Mesenchymal stem cell (in vitro differentiated cells and primary cell): ENCODE results near the gene ZNF613.
A peak's percentile ranks its signal among the peaks of the same experiment; 100 is the strongest.

ENCODE experiments used
- DNase-seq: peaks from one replicate; pipeline ENCODE4 v3.0.0-alpha.2; 2013
- H2AFZ ChIP-seq: one replicate; pipeline ENCODE4 v1.6.1; 2013; ENCODE audit warnings: low read depth, mild to moderate bottlenecking, control low read depth, inconsistent platforms, low read length, moderate library complexity
- H2AK5ac ChIP-seq: 2 replicates; pipeline ENCODE4 v1.6.1; 2013; ENCODE audit warnings: low read length, moderate library complexity, mild to moderate bottlenecking, inconsistent platforms; ENCODE audit not compliant: severe bottlenecking
- H2BK120ac ChIP-seq: one replicate; pipeline ENCODE4 v1.6.1; 2013; ENCODE audit warnings: low read depth, mild to moderate bottlenecking, inconsistent platforms, low read length, moderate library complexity
- H2BK12ac ChIP-seq, 2 experiments: one replicate each; pipeline ENCODE4 v1.6.1; 2013; ENCODE audit warnings: inconsistent platforms in 2 of 2, low read length in 2 of 2, mild to moderate bottlenecking in 2 of 2, moderate library complexity in 2 of 2, control low read depth in 1 of 2
- H2BK15ac ChIP-seq: one replicate; pipeline ENCODE4 v1.6.1; 2013; ENCODE audit warnings: mild to moderate bottlenecking, low read depth, inconsistent platforms; ENCODE audit not compliant: poor library complexity, severe bottlenecking
- H2BK5ac ChIP-seq: 2 replicates; pipeline ENCODE4 v1.6.1; 2013; ENCODE audit warnings: low read depth, mild to moderate bottlenecking, low read length, control low read depth, inconsistent platforms; ENCODE audit not compliant: poor library complexity, severe bottlenecking
- H3K14ac ChIP-seq, 2 experiments: one replicate each; pipeline ENCODE4 v1.6.1; 2013; ENCODE audit warnings: inconsistent platforms in 2 of 2, low read length in 2 of 2, control low read depth in 1 of 2, mild to moderate bottlenecking in 1 of 2, moderate library complexity in 1 of 2
- H3K18ac ChIP-seq, 2 experiments: one replicate each; pipeline ENCODE4 v1.6.1; 2013; ENCODE audit warnings: inconsistent platforms in 2 of 2, low read length in 2 of 2, control low read depth in 1 of 2, low read depth in 1 of 2, mild to moderate bottlenecking in 1 of 2
- H3K23ac ChIP-seq, 2 experiments: one replicate each; pipeline ENCODE4 v1.6.1; 2013; ENCODE audit warnings: inconsistent platforms in 2 of 2, low read length in 2 of 2, mild to moderate bottlenecking in 2 of 2, moderate library complexity in 2 of 2, control low read depth in 1 of 2
- H3K27ac ChIP-seq: 2 replicates; pipeline ENCODE4 v1.5.1; 2013; ENCODE audit warnings: mild to moderate bottlenecking, moderate library complexity, low read length, control low read depth, inconsistent platforms; ENCODE audit not compliant: poor library complexity, severe bottlenecking
- H3K27me3 ChIP-seq, 2 experiments: 2 replicates each; pipeline versions ENCODE4 v1.6.1 to v1.7.0; 2013; ENCODE audit warnings: low read length in 2 of 2, mild to moderate bottlenecking in 2 of 2, moderate library complexity in 2 of 2, control low read depth in 1 of 2, inconsistent platforms in 1 of 2; ENCODE audit not compliant: control insufficient read depth in 1 of 2, insufficient read depth in 1 of 2
- H3K36me3 ChIP-seq, 2 experiments: 2 replicates each; pipeline versions ENCODE4 v1.6.1 to v1.7.0; 2013; ENCODE audit warnings: low read length in 2 of 2, control low read depth in 1 of 2, inconsistent platforms in 1 of 2, low read depth in 1 of 2, mild to moderate bottlenecking in 1 of 2; ENCODE audit not compliant: insufficient read depth in 2 of 2, control insufficient read depth in 1 of 2
- H3K4ac ChIP-seq, 2 experiments: one replicate each; pipeline ENCODE4 v1.6.1; 2013; ENCODE audit warnings: inconsistent platforms in 2 of 2, low read length in 2 of 2, mild to moderate bottlenecking in 2 of 2, moderate library complexity in 2 of 2, control low read depth in 1 of 2, low read depth in 1 of 2
- H3K4me1 ChIP-seq: 2 replicates; pipeline ENCODE4 v1.6.1; 2013; ENCODE audit warnings: low read depth, low read length, control low read depth; ENCODE audit not compliant: control insufficient read depth, insufficient read depth
- H3K4me2 ChIP-seq: 2 replicates; pipeline ENCODE4 v1.6.1; 2013; ENCODE audit warnings: low read length, mild to moderate bottlenecking, inconsistent platforms; ENCODE audit not compliant: poor library complexity, severe bottlenecking
- H3K4me3 ChIP-seq, 2 experiments: 2 replicates each; pipeline versions ENCODE4 v1.5.1 to v1.7.0; 2013; ENCODE audit warnings: low read length in 2 of 2, mild to moderate bottlenecking in 2 of 2, control low read depth in 1 of 2, low read depth in 1 of 2; ENCODE audit not compliant: insufficient read depth in 1 of 2
- H3K79me1 ChIP-seq: replicated peaks from 2 replicates; pipeline ENCODE4 v1.6.1; 2013; ENCODE audit warnings: mild to moderate bottlenecking, control low read depth, low read length, inconsistent platforms; ENCODE audit not compliant: poor library complexity, severe bottlenecking
- H3K9ac ChIP-seq: 2 replicates; pipeline ENCODE4 v1.7.0; 2013; ENCODE audit warnings: mild to moderate bottlenecking, low read length, moderate library complexity
- H3K9me3 ChIP-seq: 2 replicates; pipeline ENCODE4 v1.7.0; 2013; ENCODE audit warnings: mild to moderate bottlenecking, low read length; ENCODE audit not compliant: control insufficient read depth
- H4K8ac ChIP-seq: one replicate; pipeline ENCODE4 v1.6.1; 2013; ENCODE audit warnings: inconsistent platforms, mild to moderate bottlenecking, low read length, moderate library complexity
- H4K91ac ChIP-seq: one replicate; pipeline ENCODE4 v1.6.1; 2013; ENCODE audit warnings: mild to moderate bottlenecking, low read length, inconsistent platforms
- WGBS: methylation state at CpG from one replicate; pipeline ENCODE4 v1.1.7; 2013; ENCODE audit warnings: mixed read lengths; 5-methylcytosine and 5-hydroxymethylcytosine counted together

The ZNF613 gene

GRCh38 chr19:51931921-51932320 lies 4.6 kb downstream of the ZNF613 start:
- no peak for DNase-seq

GRCh38 chr19:51938936-51939335 lies 11.7 kb downstream of the ZNF613 start:
- H3K9ac ChIP-seq: no peak overlapping the region
- H3K14ac ChIP-seq: no peak overlapping the region
- H3K4ac ChIP-seq: no peak overlapping the region
- no peak overlapping the region for H4K8ac ChIP-seq
- no peak overlapping the region for H2BK12ac ChIP-seq
- no peak overlapping the region for H2BK5ac ChIP-seq
- no peaks in the 10 kb centered on the region for H3K4me1 ChIP-seq
- H3K27ac ChIP-seq: no peak overlapping the region
- H3K4me2 ChIP-seq: no peak overlapping the region
- peaks cover 19% of the 10 kb centered on the region for H3K79me1 ChIP-seq
- no peak overlapping the region for H2AFZ ChIP-seq
- no peak overlapping the region for H2BK15ac ChIP-seq
- no peak for DNase-seq
- no peak overlapping the region for H2AK5ac ChIP-seq
- peaks cover 55 to 93% of the 10 kb centered on the region in 2 experiments for H3K36me3 ChIP-seq
- no peak overlapping the region for H3K23ac ChIP-seq
- H3K4me3 ChIP-seq: no peak overlapping the region
- H3K9me3 ChIP-seq: peaks cover 90% of the 10 kb centered on the region
- H3K27me3 ChIP-seq: no peaks in the 10 kb centered on the region
- no peak overlapping the region for H4K91ac ChIP-seq
- H3K18ac ChIP-seq: no peak overlapping the region
- H2BK120ac ChIP-seq: no peak overlapping the region
- 100% methylated on average over 1 of the region's 2 CpGs for WGBS

More at GRCh38 chr19:51931921-51932320, 4.6 kb downstream of the ZNF613 start:
- Histone ChIP-seq H2AK5ac (no peak overlapping the region), H4K91ac (no peak overlapping the region), H3K18ac (no peak overlapping the region), H3K4ac (no peak overlapping the region), H3K79me1 (peaks cover 35% of the 10 kb centered on the region), H3K4me2 (no peak overlapping the region), H2BK12ac (no peak overlapping the region), H4K8ac (no peak overlapping the region), H2AFZ (no peak overlapping the region), H3K27me3 (no peaks in the 10 kb centered on the region), H3K9me3 (peaks cover 59% of the 10 kb centered on the region), H3K4me1 (peaks cover 4% of the 10 kb centered on the region), H3K4me3 (no peak overlapping the region), H3K36me3 (peaks cover 44 to 69% of the 10 kb centered on the region in 2 experiments), H2BK15ac (no peak overlapping the region), H2BK5ac (no peak overlapping the region), H3K27ac (no peak overlapping the region), H3K9ac (no peak overlapping the region), H3K14ac (no peak overlapping the region), H3K23ac (no peak overlapping the region), H2BK120ac (no peak overlapping the region)
- WGBS: 89% methylated on average over 8 of the region's 8 CpGs

- H4K8ac ChIP-seq: no peak overlapping the region
- WGBS: 100% methylated on average over 5 of the region's 7 CpGs
Observed at GRCh38 chr19:51944798-51945552, 17.7 kb downstream of the ZNF613 start.

GRCh38 chr19:51946602-51947001 lies 19.3 kb downstream of the ZNF613 start:
- Histone ChIP-seq H3K23ac (no peak overlapping the region), H3K27me3 (no peaks in the 10 kb centered on the region), H2BK120ac (no peak overlapping the region), H3K14ac (no peak overlapping the region), H3K18ac (no peak overlapping the region), H2BK12ac (no peak overlapping the region), H3K79me1 (no peaks in the 10 kb centered on the region), H4K8ac (no peak overlapping the region), H3K27ac (no peak overlapping the region), H4K91ac (no peak overlapping the region), H3K9me3 (peaks cover 98% of the 10 kb centered on the region), H3K4me1 (no peaks in the 10 kb centered on the region), H2BK5ac (no peak overlapping the region), H2AK5ac (no peak overlapping the region), H3K9ac (no peak overlapping the region), H3K4ac (no peak overlapping the region), H3K4me2 (no peak overlapping the region), H2AFZ (no peak overlapping the region), H3K36me3 (peaks cover 25 to 40% of the 10 kb centered on the region in 2 experiments), H2BK15ac (no peak overlapping the region), H3K4me3 (peak overlapping the region in 1 of 2 experiments; percentile 23)
- WGBS: no CpG with 5 or more reads among the region's 1 CpG
- DNase-seq: no peak

More at GRCh38 chr19:51944798-51945552, 17.7 kb downstream of the ZNF613 start:
- Histone ChIP-seq H3K23ac (no peak overlapping the region), H3K4me1 (no peaks in the 10 kb centered on the region), H3K4me2 (no peak overlapping the region), H3K4me3 (peak overlapping the region in 1 of 2 experiments; percentile 50), H3K27me3 (no peaks in the 10 kb centered on the region), H2AK5ac (no peak overlapping the region), H3K27ac (no peak overlapping the region), H4K91ac (no peak overlapping the region), H3K9me3 (peaks cover 98% of the 10 kb centered on the region), H2AFZ (no peak overlapping the region), H2BK5ac (no peak overlapping the region), H3K36me3 (peaks cover 36 to 56% of the 10 kb centered on the region in 2 experiments), H2BK120ac (no peak overlapping the region), H3K4ac (no peak overlapping the region), H3K14ac (no peak overlapping the region), H2BK12ac (no peak overlapping the region), H2BK15ac (no peak overlapping the region), H3K18ac (no peak overlapping the region), H3K9ac (no peak overlapping the region), H3K79me1 (no peaks in the 10 kb centered on the region)
- DNase-seq: no peak
